RPMI7951 (cell line): ENCODE data around the gene ARID4B. TPM values are rescaled to one million over a fixed set of nuclear protein-coding genes. Genes with fewer than 3 reads are reported as not detected.
"Not testable (repeated sequence)": the region's sequence is repeated elsewhere in the genome, so short reads cannot be mapped to it uniquely, and the experiment has no call there.

Experiments used
- DNase-seq: peaks from one replicate; pipeline ENCODE4 v3.0.0-alpha.2; 2012; ENCODE audit warnings: low read depth
- total RNA-seq: library from RNA; depleted of rRNA; stranded (reverse); fragments of >200 nt; shearing (Covaris generic); gene quantifications from 2 replicates; pipeline ENCODE4 v1.2.3, GENCODE V29; 2014

ARID4B gene
- total RNA-seq, 1 experiment from 2014 or later = 16.9 TPM

- peak; percentile 36 for DNase-seq
Measured at GRCh38 chr1:235329139-235329902, 1.3 kb upstream of the ARID4B start.

DNA sequence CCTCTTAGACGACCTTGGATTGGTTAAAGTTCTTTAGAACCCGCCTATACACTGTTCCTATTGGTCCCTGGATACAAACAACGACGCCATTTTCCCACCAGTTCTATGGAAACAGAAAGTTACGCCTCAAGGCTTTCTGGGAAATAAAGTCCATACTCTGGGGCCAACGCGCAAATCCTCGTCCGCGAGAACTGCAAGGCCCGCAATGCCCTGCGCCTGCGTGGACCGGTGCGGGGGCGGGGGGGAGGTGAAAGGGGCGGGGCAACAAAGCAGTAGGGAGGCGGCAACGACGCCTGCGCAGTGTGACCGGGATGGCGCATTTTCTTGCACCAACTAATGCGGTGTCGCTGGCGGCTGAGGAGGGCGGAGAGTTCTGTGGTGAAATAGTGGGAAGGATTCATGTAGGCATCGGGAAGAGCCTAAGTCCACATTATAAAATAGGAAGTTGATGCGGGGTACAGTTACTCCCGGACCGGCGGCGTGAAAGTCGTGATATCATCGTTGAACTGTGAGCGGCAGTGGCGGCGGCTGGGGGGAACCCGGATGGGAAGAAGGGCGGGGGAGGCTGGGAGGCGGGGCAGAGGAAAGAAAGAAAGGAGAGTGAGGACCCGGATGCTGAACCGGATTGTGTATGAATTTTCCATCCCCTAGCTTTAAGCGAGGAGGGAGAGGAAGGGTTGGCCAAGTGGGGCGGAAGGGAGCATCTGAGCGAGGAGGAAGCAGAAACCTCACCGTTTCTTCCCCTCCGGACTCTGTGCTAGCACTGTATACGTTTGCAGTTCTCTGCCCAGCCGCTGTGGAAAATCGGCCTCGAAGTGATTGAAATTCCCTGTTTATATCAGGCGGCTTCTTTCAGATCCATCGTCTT, 526 bp upstream of the ARID4B start, which contains the start of gene GGPS1:
Gene GGPS1 (plus strand): TSS at position 300 of the 868 bp plus-strand sequence. CDS start 6,695 bp downstream, outside the sequence.
- DNase-seq = peak; percentile 99

GRCh38 chr1:235326719-235327558, 1.0 kb downstream of the ARID4B start:
- DNase-seq = peak; percentile 26

GRCh38 chr1:235325854-235326253, 2.1 kb downstream of the ARID4B start:
- no peak for DNase-seq

GRCh38 chr1:235325139-235325538, 2.8 kb downstream of the ARID4B start:
- DNase-seq = no peak

DNA sequence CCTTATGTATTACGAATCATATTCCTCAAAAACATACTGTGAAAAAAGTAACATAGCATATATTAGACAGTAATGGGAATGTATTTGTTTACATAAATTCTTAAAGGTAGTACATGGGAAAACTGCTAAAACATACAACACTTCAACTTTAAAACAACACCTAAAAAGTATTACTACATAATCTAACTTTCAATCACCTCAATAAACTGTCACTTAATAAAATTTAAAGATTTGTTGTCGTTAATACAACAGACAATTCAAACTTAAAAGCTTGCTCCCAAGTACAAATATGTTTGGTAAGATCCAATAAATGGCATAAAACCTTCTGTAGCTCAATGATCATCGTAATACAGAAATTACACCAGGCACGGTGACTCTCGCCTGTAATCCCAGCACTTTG, 3.7 kb downstream of the ARID4B start:
- no peak for DNase-seq

DNA sequence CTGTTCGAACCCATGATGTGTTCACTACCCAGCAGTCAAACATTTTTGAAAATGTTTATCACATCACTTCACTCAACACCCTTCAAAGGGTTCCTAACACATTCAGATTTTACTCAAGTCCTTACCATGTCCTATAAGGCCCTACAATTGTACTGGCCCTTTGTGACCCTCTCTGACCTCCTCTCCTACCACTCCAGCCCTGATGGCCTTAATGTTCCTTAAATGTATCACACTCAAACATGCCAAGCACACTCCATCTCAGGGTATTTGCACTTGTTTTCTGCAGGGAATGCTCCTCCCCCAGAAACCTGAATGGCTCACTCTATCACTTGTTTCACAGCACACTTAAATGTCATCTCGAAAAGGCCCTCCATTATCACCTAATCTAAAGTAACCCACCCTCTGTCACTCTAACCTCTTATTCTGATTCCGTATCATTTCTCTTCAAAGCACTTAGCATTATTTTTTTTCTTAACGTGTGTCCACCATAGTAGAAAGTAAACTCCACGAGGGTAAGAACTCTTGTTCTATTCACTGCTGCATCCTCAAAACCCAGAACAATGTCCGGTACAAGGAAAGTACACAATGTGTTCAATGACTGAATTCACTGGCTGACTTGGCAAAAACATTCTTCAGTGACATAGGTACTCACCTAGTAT, 7.3 kb downstream of the ARID4B start:
- DNase-seq = no peak

DNA sequence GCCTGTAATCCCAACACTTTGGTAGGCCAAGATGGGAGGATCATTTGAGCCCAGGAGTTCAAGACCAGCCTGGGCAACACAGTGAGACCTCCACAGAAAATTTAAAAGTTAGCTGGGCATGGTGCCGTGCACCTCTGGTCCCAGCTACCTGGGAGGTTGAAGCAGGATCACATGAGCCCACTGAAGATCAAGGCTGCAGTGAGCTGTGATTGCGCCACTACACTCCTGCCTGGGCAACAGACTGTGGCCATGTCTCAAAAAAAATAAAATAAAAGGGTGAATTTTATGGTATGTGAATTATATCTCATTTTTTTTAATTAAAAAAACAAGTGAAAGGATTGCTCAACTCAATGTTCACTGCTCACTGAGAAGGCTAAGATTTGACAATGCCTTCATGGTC, 8.7 kb downstream of the ARID4B start:
- no peak for DNase-seq

GRCh38 chr1:235317168-235317567, 10.8 kb downstream of the ARID4B start:
- no peak for DNase-seq

DNA sequence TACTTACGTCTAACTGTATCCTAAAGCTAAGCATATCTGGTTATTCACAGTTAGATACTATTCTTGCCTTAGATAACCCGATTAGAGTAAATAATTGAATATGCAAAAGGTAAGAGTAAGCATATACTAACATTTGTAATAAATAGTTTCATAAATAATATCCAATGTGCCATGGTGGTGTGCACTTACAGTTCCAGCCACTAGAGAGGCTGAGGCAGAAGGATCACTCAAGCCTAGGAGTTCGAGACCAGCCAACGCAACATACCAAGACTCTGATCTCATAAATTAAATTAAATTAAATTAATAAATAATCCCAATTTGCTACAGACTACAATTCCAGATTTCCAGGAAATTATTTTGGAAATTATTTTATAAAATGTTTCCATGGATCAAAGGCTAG, 12.2 kb downstream of the ARID4B start:
- DNase-seq = no peak

GRCh38 chr1:235315173-235315572, 12.8 kb downstream of the ARID4B start:
- DNase-seq = no peak

DNA sequence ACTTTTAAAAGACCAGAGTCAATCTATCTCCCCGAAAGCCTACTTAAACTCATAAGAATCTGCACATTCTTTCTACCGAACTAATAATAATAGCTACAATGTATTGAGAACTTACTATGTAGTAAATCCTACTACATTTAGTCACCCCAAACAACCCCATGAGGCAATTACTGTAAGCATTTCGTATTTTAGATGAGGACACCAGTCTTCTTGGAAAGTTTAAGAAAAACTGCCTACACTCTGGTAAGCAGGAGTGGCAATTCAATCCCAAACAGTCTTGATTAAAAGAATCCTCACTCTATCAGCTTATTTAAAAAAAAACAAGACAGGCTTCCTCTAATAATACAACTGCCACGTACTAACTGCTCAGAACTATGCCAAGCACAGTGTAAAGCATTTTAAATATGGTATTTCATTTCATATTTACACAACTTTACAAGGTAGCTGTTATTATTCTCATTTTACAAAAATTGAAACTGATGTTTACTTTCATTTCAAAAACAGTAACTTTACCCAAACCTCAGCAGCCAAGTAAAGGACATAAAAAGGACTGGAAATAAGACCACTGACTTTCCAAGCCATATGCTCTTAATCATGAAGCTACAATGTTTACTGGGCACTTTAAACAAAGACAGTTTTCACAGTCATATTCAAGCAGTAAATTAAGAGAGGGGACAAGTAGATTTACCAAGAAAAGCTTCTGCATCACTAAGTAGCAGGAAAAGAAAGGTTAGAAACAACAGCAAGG, 13.9 kb downstream of the ARID4B start:
- no peak for DNase-seq

DNA sequence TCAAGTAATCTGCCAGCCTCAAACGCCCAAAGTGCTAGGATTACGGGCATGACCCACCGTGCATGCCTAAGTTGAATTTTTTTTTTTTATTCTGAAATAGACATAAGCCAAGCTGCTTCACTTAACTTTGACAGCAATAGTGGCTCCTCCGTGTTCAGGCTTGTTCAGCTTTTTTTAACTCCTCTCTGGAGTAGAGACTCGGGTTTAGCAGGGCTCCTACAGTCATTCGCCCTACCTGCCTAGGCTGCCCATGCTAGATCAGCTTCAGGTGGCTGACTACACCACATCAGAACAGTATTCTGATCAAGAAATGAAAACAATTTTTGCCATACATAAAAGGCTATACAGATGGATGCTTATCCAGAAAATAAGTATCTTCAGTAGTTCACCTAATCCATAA, 14.7 kb downstream of the ARID4B start:
- no peak for DNase-seq

GRCh38 chr1:235309206-235309605, 18.8 kb downstream of the ARID4B start:
- not testable (repeated sequence) for DNase-seq

DNA sequence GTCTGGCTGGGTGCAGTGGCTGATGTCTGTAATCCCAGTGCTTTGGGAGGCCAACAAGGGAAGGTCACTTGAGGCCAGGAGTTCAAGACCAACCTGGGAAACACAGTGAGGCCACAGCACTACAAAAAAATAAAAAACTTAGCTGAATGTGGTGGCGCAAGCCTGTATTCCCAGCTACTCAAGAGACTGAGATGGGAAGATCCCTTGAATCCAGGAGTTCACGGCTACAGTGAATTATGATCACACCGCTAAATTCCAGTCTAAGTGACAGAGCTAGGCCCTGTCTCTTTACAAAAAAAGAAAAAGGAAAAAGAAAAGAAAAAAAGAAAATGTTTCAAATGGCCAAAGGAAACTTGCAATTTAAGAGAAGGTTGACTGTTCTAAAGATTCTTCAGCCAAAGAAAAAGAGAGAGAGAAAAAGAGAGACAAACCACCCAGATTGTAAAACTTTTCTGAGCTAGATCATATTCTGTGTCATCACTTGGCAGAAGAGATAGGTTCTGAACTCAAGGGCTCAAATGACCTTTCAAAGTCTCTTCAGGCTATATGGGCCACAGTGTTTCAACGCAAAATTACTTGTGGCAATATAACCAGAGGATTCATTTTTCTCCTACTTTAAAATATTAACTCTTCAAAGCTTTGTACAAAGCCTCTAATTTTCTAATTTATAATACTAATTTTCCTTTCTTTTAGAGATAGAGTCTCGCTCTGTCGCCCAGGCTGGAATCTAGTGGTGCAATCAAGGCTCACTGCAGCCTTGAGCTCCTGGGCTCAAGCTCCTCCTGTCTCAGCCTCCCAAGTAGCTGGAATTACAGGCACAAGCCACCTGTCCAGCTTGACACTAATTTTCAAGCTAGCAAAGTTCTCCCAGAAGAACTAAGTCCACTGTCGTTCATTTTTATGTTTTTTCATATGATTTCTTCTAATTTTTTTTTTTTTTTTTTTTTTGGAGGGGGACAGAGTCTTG, 20.5 kb downstream of the ARID4B start:
- DNase-seq = no peak

DNA sequence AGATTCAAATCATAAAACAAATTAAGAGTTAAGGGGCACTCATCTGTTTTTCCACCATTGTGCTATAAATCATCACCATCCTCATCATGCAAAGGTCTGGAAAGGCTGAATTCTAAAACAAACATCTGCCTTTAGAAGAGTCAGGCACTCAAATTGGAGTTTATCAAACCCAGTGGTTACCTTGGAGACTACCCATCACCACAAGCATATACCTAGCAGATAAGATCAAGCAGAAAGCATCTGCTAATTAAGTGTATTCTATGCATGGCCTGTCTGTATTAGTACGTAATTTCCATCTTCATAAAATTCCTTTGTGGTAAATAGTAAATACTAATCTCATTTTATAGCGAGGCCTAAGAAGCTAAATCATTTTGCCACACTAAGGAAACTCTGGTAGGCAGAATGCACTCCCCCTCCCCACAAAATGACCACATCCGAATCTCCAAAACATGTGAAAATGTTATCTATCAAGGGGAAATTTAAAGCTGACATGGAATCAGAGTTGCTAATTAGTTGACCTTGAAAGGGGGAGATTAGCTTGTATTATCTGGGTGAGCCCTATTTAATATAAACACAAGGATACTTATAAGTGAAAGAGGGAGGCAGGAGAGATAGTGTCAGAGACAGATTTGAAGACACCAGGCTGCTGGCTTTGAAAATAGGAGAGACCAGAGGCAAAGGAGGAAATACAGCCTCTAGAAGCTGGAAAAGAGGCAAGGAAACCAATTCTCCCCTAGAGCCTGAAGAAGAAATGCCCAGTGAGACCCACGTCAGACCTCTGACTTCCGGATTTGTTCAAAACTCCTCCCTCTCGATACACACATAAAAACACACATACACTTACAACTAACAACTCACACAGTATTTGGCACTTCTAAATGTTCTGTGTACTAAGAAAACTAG, 23.2 kb downstream of the ARID4B start:
- DNase-seq = no peak

DNA sequence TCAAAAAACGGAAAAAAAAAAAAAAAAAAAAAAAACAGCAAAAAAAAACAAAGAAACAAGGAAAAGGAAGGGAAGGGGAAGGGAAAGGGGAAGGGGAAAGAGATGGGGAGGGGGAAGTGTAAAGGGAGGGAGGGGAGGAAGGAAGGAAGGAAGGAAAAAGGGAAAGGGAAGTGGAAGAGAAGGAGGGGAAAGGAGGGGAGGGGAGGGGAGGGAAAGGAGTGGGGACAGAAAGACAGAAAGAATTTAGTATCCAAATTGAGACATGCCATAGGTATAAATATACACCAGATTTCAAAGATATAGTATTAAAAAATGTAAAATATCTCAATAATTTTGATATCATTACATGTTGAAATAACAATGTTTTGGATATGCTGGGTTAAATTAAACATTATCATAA, 25.8 kb downstream of the ARID4B start:
- no peak for DNase-seq

DNA sequence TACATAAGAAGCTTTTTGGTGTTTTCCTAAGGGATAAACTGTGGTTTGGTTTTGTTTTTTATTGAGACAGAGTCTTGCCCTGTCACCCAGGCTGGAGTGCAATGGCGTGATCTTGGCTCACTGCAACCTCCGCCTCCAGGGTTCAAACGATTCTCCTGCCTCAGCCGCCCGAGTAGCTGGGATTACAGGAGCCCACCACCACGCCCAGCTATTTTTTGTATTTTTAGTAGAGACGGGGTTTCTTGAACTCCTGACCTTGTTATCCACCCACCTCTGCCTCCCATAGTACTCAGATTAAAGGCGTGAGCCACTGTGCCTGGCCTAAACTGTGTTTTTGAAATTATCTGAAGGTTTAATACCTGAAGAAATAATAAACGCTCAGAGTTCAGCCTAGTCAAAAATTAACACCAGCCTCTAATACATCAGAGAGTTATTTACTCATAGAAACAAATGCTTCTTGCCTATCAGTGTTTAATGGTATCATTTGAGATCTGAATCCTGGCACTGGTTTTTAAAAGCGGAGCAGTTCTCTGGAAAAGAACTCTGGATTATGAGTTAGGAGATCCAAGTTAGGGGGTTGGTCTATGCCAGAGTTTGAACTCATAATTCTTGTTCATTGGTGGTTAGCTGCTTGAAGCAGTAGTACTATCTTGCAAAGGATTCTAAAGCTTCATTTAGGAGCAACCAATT, 28.7 kb downstream of the ARID4B start:
- DNase-seq = no peak
